ENCODE measurements around the gene MFSD11. TPM values are rescaled to one million over a fixed set of nuclear protein-coding genes. Genes with fewer than 3 reads are reported as not detected.

MFSD11 gene
- total and polyA plus RNA-seq, 2 of the 8 experiments (the other 6 are each of a cell fraction or from before 2014, with no cell fraction given), result 17.7 to 19.8 TPM

GRCh38 chr17:76775021-76775600 lies 37.2 kb downstream of the MFSD11 start:
- Histone ChIP-seq H3K79me2 (ENCODE audit: control insufficient read depth in 1 of 2, insufficient read depth in 2 of 2, low read length in 2 of 2) (no peaks in the 10 kb centered on the region), H3K4ac (replicated peaks; ENCODE audit: insufficient read length, low read depth, low read length) (no peak overlapping the region), H3K27ac (ENCODE audit: low read depth, low read length) (no peak overlapping the region), H4K20me1 (replicated peaks in 1 of 2; ENCODE audit: control insufficient read depth in 1 of 2, insufficient read depth in 2 of 2, low read length in 2 of 2) (peaks cover 0 to 2% of the 10 kb centered on the region in 2 experiments), H2AFZ (ENCODE audit: low read length) (no peak overlapping the region), H3K27me3 (replicated peaks in 1 of 4; ENCODE audit: control insufficient read depth in 3 of 4, extremely low read depth in 1 of 4, insufficient read depth in 3 of 4, low read length in 3 of 4) (no peaks in the 10 kb centered on the region), H3K79me1 (ENCODE audit: low read depth, low read length) (no peaks in the 10 kb centered on the region), H3K23ac (ENCODE audit: insufficient read length) (no peak overlapping the region), H2BK120ac (replicated peaks; ENCODE audit: low read depth, low read length) (no peak overlapping the region), H2AK5ac (ENCODE audit: low read depth, low read length) (no peak overlapping the region), H3K4me3 (ENCODE audit: extremely low read depth in 1 of 4, insufficient read depth in 2 of 4, low read depth in 3 of 4, low read length in 4 of 4) (no peak overlapping the region), H2BK5ac (ENCODE audit: low read depth, low read length) (no peak overlapping the region), H4K5ac (ENCODE audit: insufficient read length, low read depth, low read length) (no peak overlapping the region), H3K18ac (ENCODE audit: extremely low read depth, low read length) (no peak overlapping the region), H4K8ac (ENCODE audit: extremely low read depth, insufficient read depth, low read length) (no peak overlapping the region), H3K56ac (replicated peaks; ENCODE audit: insufficient read length, low read depth, low read length) (no peak overlapping the region), H3K4me1 (replicated peaks in 1 of 4; ENCODE audit: control insufficient read depth in 3 of 4, insufficient read depth in 4 of 4, low read length in 3 of 4) (no peaks in the 10 kb centered on the region), H4K91ac (replicated peaks; ENCODE audit: insufficient read length, low read length) (no peak overlapping the region), H2BK20ac (ENCODE audit: low read length) (no peak overlapping the region), H2BK15ac (ENCODE audit: low read length) (no peak overlapping the region), H3K4me2 (ENCODE audit: insufficient read depth in 1 of 2, low read depth in 2 of 2, low read length in 2 of 2) (no peak overlapping the region), H3K23me2 (ENCODE audit: low read depth, low read length) (no peaks in the 10 kb centered on the region), H3K14ac (ENCODE audit: insufficient read length) (no peak overlapping the region), H2BK12ac (ENCODE audit: low read depth, low read length) (no peak overlapping the region), H3K9ac (replicated peaks in 1 of 4; ENCODE audit: extremely low read depth in 1 of 4, low read depth in 3 of 4, low read length in 3 of 4) (no peak overlapping the region), H3K9me3 (ENCODE audit: insufficient read depth in 2 of 2, low read depth in 1 of 2, low read length in 1 of 2) (no peaks in the 10 kb centered on the region), H3K36me3 (ENCODE audit: control insufficient read depth in 2 of 4, insufficient read depth in 4 of 4, low read length in 3 of 4) (peaks cover 0 to 20% (median 4%) of the 10 kb centered on the region in 4 experiments; a peak in 5 of 8 replicates)
- no peak for DNase-seq (ENCODE audit: low read depth in 1 of 2, low spot score in 2 of 2)
- WGBS, 2 experiments (ENCODE audit: extremely low coverage in 1 of 2, insufficient coverage in 1 of 2, insufficient read length in 1 of 2, insufficient replicate concordance in 2 of 2, low coverage in 1 of 2, low lambda C conversion rate in 2 of 2, missing lambda C conversion rate in 1 of 2), result 89% methylated on average over 10 of the region's 10 CpGs; no CpG with 5 or more reads in 1 of the 2 experiments
- FAIRE-seq, result no peak
- ChIA-PET CTCF (ENCODE audit: partially characterized antibody) (no interaction called here), POLR2A (ENCODE audit: partially characterized antibody) (interaction anchor here (1.8 kb wide), 1 partner anchor 38 kb away, joined by 5 read pairs; the partner anchor contains the start of gene SRSF2)
- no peak for TF ChIP-seq KDM5A (IDR thresholded peaks at IDR 0.05; ENCODE audit: low read length)
- TF ChIP-seq NRF1 (IDR thresholded peaks at IDR 0.05; ENCODE audit: low read depth, low read length), result no peak
- TF ChIP-seq RBBP5 (IDR thresholded peaks at IDR 0.05; ENCODE audit: borderline replicate concordance, low read depth, low read length), result no peak
- TF ChIP-seq BACH1 (IDR thresholded peaks at IDR 0.05; ENCODE audit: low read length), result no peak
- no peak for TF ChIP-seq EZH2 (IDR thresholded peaks at IDR 0.05; ENCODE audit: low read depth, low read length, severe bottlenecking)
- TF ChIP-seq GABPA (IDR thresholded peaks at IDR 0.05; ENCODE audit: borderline replicate concordance, insufficient read depth, low read length), result no peak
- TF ChIP-seq CHD1 (IDR thresholded peaks at IDR 0.05; ENCODE audit: low read depth, low read length), result no peak
- TF ChIP-seq RXRA (IDR thresholded peaks at IDR 0.05; ENCODE audit: insufficient read depth, low read depth, low read length), result no peak
- TF ChIP-seq GTF2F1 (IDR thresholded peaks at IDR 0.05; ENCODE audit: borderline replicate concordance, low read depth, low read length), result no peak
- TF ChIP-seq MAFK (IDR thresholded peaks at IDR 0.05; ENCODE audit: low read depth, low read length), result no peak
- no peak for TF ChIP-seq SP2 (IDR thresholded peaks at IDR 0.05; ENCODE audit: low read length)
- TF ChIP-seq SIN3A (conservative IDR thresholded peaks at IDR 0.05 in 1 of 2, IDR thresholded peaks at IDR 0.05 in 1 of 2; ENCODE audit: low read depth in 1 of 2, low read length in 2 of 2), result no peak
